K562 (cell line): Measurements from ENCODE around the gene MICALL2. TPM values are rescaled to one million over a fixed set of nuclear protein-coding genes. Genes with fewer than 3 reads are reported as not detected.

Experiments
- ATAC-seq: fragments of 200-7000 bp; cut with Tn5 transposase; 3 replicates; pipeline ENCODE4 v1.9.1; 2020; ENCODE audit warnings: moderate library complexity
- BruUV-seq: library from RNA; stranded (reverse); fragments of 400-500 nt; replicated peaks from 2 replicates; lab custom pipeline; 2021; lab: Mats Ljungman, UMichigan
- CTCF ChIA-PET: fragments of 300-600 bp; formaldehyde crosslinking; extraction: SDS; loops from one replicate; lab custom pipeline; 2021; ENCODE audit warnings: low intra/inter-chr PET ratio; lab: Yijun Ruan, JAX
- POLR2A ChIA-PET: fragments of 300-600, 350-650 bp; sonication (Branson Sonifier 250); formaldehyde crosslinking; extraction: SDS; loops from one replicate; lab custom pipeline; 2021; ENCODE audit warnings: antibody characterized with exemption, inconsistent platforms; lab: Yijun Ruan, JAX
- DNase-seq, 4 experiments: peaks; one replicate each; pipeline versions ENCODE4 v3.0.0 to v3.0.0-alpha.2; 2011 to 2018; ENCODE audit warnings: low spot score in 3 of 4, mixed read lengths in 3 of 4; ENCODE audit errors: extremely low read depth in 1 of 4
- FAIRE-seq: peaks from 2 replicates; lab custom pipeline; 2011; peaks lifted over from hg19 to GRCh38; lab: Jason Lieb, UNC
- H2AFZ ChIP-seq: 2 replicates; pipeline ENCODE4 v1.6.0; 2011; ENCODE audit warnings: low read depth, low read length, control low read depth, inconsistent platforms
- H3K27ac ChIP-seq: fragments of 200-600 bp; 3 replicates; pipeline ENCODE4 v1.8.0; 2011; ENCODE audit warnings: low read depth, mild to moderate bottlenecking, control low read depth, inconsistent platforms, low read length, moderate library complexity, mixed read lengths; ENCODE audit errors: extremely low read depth
- H3K27me3 ChIP-seq, 2 experiments: fragments of 300-600 bp in 1 of 2; 2 replicates in 1 of 2; 3 replicates in 1 of 2; pipeline versions ENCODE4 v1.6.0 to v1.8.0; 2011; ENCODE audit warnings: inconsistent platforms in 2 of 2, low read length in 2 of 2, mild to moderate bottlenecking in 1 of 2, mixed read lengths in 1 of 2, moderate library complexity in 1 of 2; ENCODE audit not compliant: control insufficient read depth in 2 of 2, insufficient read depth in 2 of 2
- H3K36me3 ChIP-seq: fragments of 300-600 bp; 3 replicates; pipeline ENCODE4 v1.8.0; 2011; ENCODE audit warnings: mild to moderate bottlenecking, low read length, inconsistent platforms; ENCODE audit not compliant: control insufficient read depth, insufficient read depth
- H3K4me1 ChIP-seq, 2 experiments: fragments of 200-600 bp in 1 of 2; replicated peaks in 1 of 2; 2 replicates in 1 of 2; 3 replicates in 1 of 2; pipeline versions ENCODE4 v1.5.1 to v1.8.0; 2011; ENCODE audit warnings: inconsistent platforms in 2 of 2, low read length in 2 of 2, mild to moderate bottlenecking in 1 of 2, mixed read lengths in 1 of 2, moderate library complexity in 1 of 2; ENCODE audit not compliant: control insufficient read depth in 2 of 2, insufficient read depth in 2 of 2
- H3K4me2 ChIP-seq: 2 replicates; pipeline ENCODE4 v1.6.1; 2011; ENCODE audit warnings: low read length, control low read depth, inconsistent platforms, mixed read lengths; ENCODE audit not compliant: insufficient read depth
- H3K4me3 ChIP-seq: fragments of 200-600 bp; sonication (generic), shearing (Covaris generic); 2 replicates; pipeline ENCODE4 v1.5.1; 2016; ENCODE audit warnings: control low read depth, inconsistent platforms
- H3K79me2 ChIP-seq: fragments of 200-600 bp; 3 replicates; pipeline ENCODE4 v1.8.0; 2011; ENCODE audit warnings: low read length, inconsistent platforms; ENCODE audit not compliant: control insufficient read depth, insufficient read depth
- H3K9ac ChIP-seq, 2 experiments: 2 replicates each; pipeline versions ENCODE4 v1.6.0 to v1.6.1; 2011; ENCODE audit warnings: low read depth in 2 of 2, low read length in 2 of 2, control low read depth in 1 of 2, inconsistent platforms in 1 of 2, mild to moderate bottlenecking in 1 of 2, mixed read lengths in 1 of 2; ENCODE audit not compliant: insufficient read depth in 1 of 2
- H3K9me1 ChIP-seq: one replicate; pipeline ENCODE4 v1.6.0; 2011; ENCODE audit warnings: inconsistent platforms, mild to moderate bottlenecking, low read length, moderate library complexity; ENCODE audit not compliant: control insufficient read depth, insufficient read depth
- H3K9me3 ChIP-seq: replicated peaks from 2 replicates; pipeline ENCODE4 v1.5.1; 2011; ENCODE audit warnings: low read depth, low read length, inconsistent platforms; ENCODE audit not compliant: control insufficient read depth, insufficient read depth
- H4K20me1 ChIP-seq: replicated peaks from 2 replicates; pipeline ENCODE4 v1.6.1; 2011; ENCODE audit warnings: low read length, inconsistent platforms, mixed read lengths; ENCODE audit not compliant: control insufficient read depth, insufficient read depth
- CBFB ChIP-seq: sonication (generic); formaldehyde crosslinking; IDR thresholded peaks from 2 replicates; pipeline ENCODE4 v1.4.0; 2020; ENCODE audit warnings: mild to moderate bottlenecking, missing genetic modification reagents
- CREBBP ChIP-seq: IDR thresholded peaks from one replicate; pipeline ENCODE4 v1.6.1; 2012; ENCODE audit warnings: low read depth, mild to moderate bottlenecking, control low read depth, inconsistent platforms, low read length
- DNMT1 ChIP-seq: fragments of 450-650 bp; IDR thresholded peaks from 2 replicates; pipeline ENCODE4 v1.6.1; 2016; ENCODE audit warnings: antibody characterized with exemption, mild to moderate bottlenecking
- FOXP4 ChIP-seq: sonication (generic); formaldehyde crosslinking; IDR thresholded peaks from 2 replicates; pipeline ENCODE4 v1.8.0; 2022; ENCODE audit warnings: mild to moderate bottlenecking, missing genetic modification reagents, borderline replicate concordance
- HCFC1 ChIP-seq: IDR thresholded peaks from 2 replicates; pipeline ENCODE4 v1.6.1; 2012; ENCODE audit warnings: low read depth, low read length, improper control_type of control experiment
- SMARCC2 ChIP-seq: fragments of 450-650 bp; IDR thresholded peaks from 2 replicates; pipeline ENCODE4 v1.6.1; 2017; ENCODE audit warnings: antibody characterized with exemption, moderate library complexity, mild to moderate bottlenecking, low read depth
- SPI1 ChIP-seq: IDR thresholded peaks from 2 replicates; pipeline ENCODE4 v1.6.1; 2011; ENCODE audit warnings: low read depth, low read length, control low read depth, borderline replicate concordance
- SRSF7 ChIP-seq: fragments of 200-400 bp; formaldehyde crosslinking; optimal IDR thresholded peaks from 2 replicates; pipeline ENCODE3; 2017; ENCODE audit warnings: mild to moderate bottlenecking, low read depth, low read length
- TFAM ChIP-seq: fragments of 250-450 bp; sonication (Bioruptor Pico); conservative IDR thresholded peaks from 2 replicates; pipeline ENCODE4 v1.5.0; 2021; ENCODE audit warnings: mild to moderate bottlenecking, moderate library complexity
- ZFP1 ChIP-seq: fragments of 450-650 bp; formaldehyde crosslinking; IDR thresholded peaks from 2 replicates; pipeline ENCODE4 v1.4.0; 2020; ENCODE audit warnings: mild to moderate bottlenecking, mixed read lengths
- ZNF347 ChIP-seq: fragments of 450-650 bp; formaldehyde crosslinking; IDR thresholded peaks from 2 replicates; pipeline ENCODE4 v1.4.0; 2020; ENCODE audit warnings: low read depth, mild to moderate bottlenecking, moderate library complexity
- ZNF445 ChIP-seq: fragments of 250-450 bp; sonication (Bioruptor Pico); IDR thresholded peaks from 2 replicates; pipeline ENCODE4 v1.4.0; 2020; ENCODE audit warnings: low read depth, mild to moderate bottlenecking, moderate library complexity
- ZNF76 ChIP-seq: fragments of 250-450 bp; sonication (Bioruptor Pico); IDR thresholded peaks from 2 replicates; pipeline ENCODE4 v1.4.0; 2020; ENCODE audit warnings: mild to moderate bottlenecking, moderate library complexity, borderline replicate concordance
- ZNF778 ChIP-seq: fragments of 450-650 bp; formaldehyde crosslinking; IDR thresholded peaks from 2 replicates; pipeline ENCODE4 v1.4.0; 2020; ENCODE audit warnings: mild to moderate bottlenecking, moderate library complexity
- ZNF830 ChIP-seq: fragments of 250-450 bp; sonication (Bioruptor Pico); IDR thresholded peaks from 2 replicates; pipeline ENCODE4 v1.5.0; 2021; ENCODE audit warnings: mild to moderate bottlenecking
- ZSCAN29 ChIP-seq: fragments of 450-650 bp; IDR thresholded peaks from 2 replicates; pipeline ENCODE4 v1.6.1; 2017
- WGBS: fragments of 100-300 bp; shearing (Covaris generic); methylation state at CpG from one replicate; pipeline ENCODE4 v1.1.6; 2016; ENCODE audit warnings: low coverage, mixed read lengths; ENCODE audit not compliant: insufficient coverage; ENCODE audit errors: missing lambda C conversion rate; 5-methylcytosine and 5-hydroxymethylcytosine counted together
- in situ Hi-C: fragments of 300-500 bp; cut with MboI; formaldehyde crosslinking; loops from 4 replicates; pipeline ENCODE4 v1.15.0; 2018; ENCODE audit warnings: inconsistent platforms, mixed read lengths
- intact Hi-C: fragments of 100-400 bp; cut with micrococcal nuclease; formaldehyde crosslinking; loops from 2 replicates; pipeline ENCODE4 v1.14.2; 2022
- polyA plus RNA-seq, 8 experiments: library from polyadenylated mRNA; depleted of rRNA in 4 of 8; stranded (reverse) in 5 of 8; unstranded in 3 of 8; fragments of >200 nt; fragmentation: Nextera tagmentation in 2 of 8; fragmentation: Illumina TruSeq in 1 of 8; extraction: Ambion mirVana in 2 of 8; extraction: Trizol in 1 of 8; gene quantifications; 2 replicates each; pipeline versions ENCODE4 v1.2.1 to v1.2.3, GENCODE V29; 2011 to 2014; ENCODE audit warnings: inconsistent platforms in 1 of 8, missing spikeins in 1 of 8
- total RNA-seq, 7 experiments: library from RNA; depleted of rRNA in 6 of 7; stranded (reverse); fragments of >200 nt in 6 of 7; fragmentation: Illumina TruSeq in 2 of 7; extraction: Trizol in 2 of 7; gene quantifications; 2 replicates each; pipeline versions ENCODE4 v1.2.1 to v1.2.3, GENCODE V29; 2011 to 2021; ENCODE audit warnings: low replicate concordance in 1 of 7

The MICALL2 gene
- total and polyA plus RNA-seq, 9 of the 15 experiments (the other 6 are each of a cell fraction or from before 2014, with no cell fraction given), result 1.8 to 103 (median 17.0) TPM

GRCh38 chr7:1493571-1493970 is 34.3 kb upstream of the MICALL2 start:
- 99% methylated on average over 25 of the region's 26 CpGs for WGBS
- peaks cover 85% of the 10 kb centered on the region; the same call in 2 of the 3 replicates for H3K36me3 ChIP-seq
- no peak overlapping the region for H3K4me2 ChIP-seq
- DNase-seq (no peak), FAIRE-seq (no peak), ATAC-seq (no peak)
- ChIA-PET CTCF (no interaction called here), POLR2A (interaction anchor here (0.5 to 1.2 kb wide), 4 partner anchors 22 to 1208 kb away, joined by 3 to 7 read pairs (median 3); no protein-coding TSS in a partner anchor)
- no peaks in the 10 kb centered on the region for H3K79me2 ChIP-seq
- in situ Hi-C loops (no loop called here), intact Hi-C loops (no loop called here)
- BruUV-seq, result no TSS peak
- H3K27ac ChIP-seq, result no peak overlapping the region
- H3K4me3 ChIP-seq, result no peak overlapping the region
- H4K20me1 ChIP-seq, result no peaks in the 10 kb centered on the region
- H3K9ac ChIP-seq, result no peak overlapping the region
- TF ChIP-seq CBFB (CRISPR knock-in tag), result no peak
- no peak for TF ChIP-seq ZSCAN29
- TF ChIP-seq SRSF7, result no peak
- no peak for TF ChIP-seq ZFP1 (CRISPR knock-in tag)
- TF ChIP-seq SPI1, result no peak
- TF ChIP-seq DNMT1, result no peak
- no peak for TF ChIP-seq SMARCC2
- peaks cover 0 to 7% of the 10 kb centered on the region in 2 experiments; a peak in 1 of 5 replicates for H3K4me1 ChIP-seq
- H3K9me1 ChIP-seq, result no peaks in the 10 kb centered on the region
- H2AFZ ChIP-seq, result no peak overlapping the region
- no peaks in the 10 kb centered on the region for H3K27me3 ChIP-seq
- no peaks in the 10 kb centered on the region for H3K9me3 ChIP-seq

GRCh38 chr7:1493129-1493528 is 33.9 kb upstream of the MICALL2 start:
- ATAC-seq (no peak), FAIRE-seq (no peak), DNase-seq (peak in 2 of 4 experiments; percentile 46 to 53)
- Histone ChIP-seq H3K4me3 (no peak overlapping the region), H3K79me2 (no peaks in the 10 kb centered on the region), H3K9me3 (no peaks in the 10 kb centered on the region), H3K4me1 (peaks cover 0 to 9% of the 10 kb centered on the region in 2 experiments; a peak in 1 of 5 replicates), H3K9ac (no peak overlapping the region), H3K27ac (no peak overlapping the region), H4K20me1 (no peaks in the 10 kb centered on the region), H3K27me3 (no peaks in the 10 kb centered on the region), H3K9me1 (no peaks in the 10 kb centered on the region), H3K36me3 (peaks cover 87% of the 10 kb centered on the region; the same call in 2 of the 3 replicates), H2AFZ (no peak overlapping the region), H3K4me2 (no peak overlapping the region)
- no TSS peak for BruUV-seq
- intact Hi-C loops, result no loop called here
- 95% methylated on average over 6 of the region's 20 CpGs for WGBS
- ChIA-PET POLR2A (interaction anchor here (0.6 to 1.2 kb wide), 3 partner anchors 22 to 428 kb away, joined by 3 to 7 read pairs (median 3); no protein-coding TSS in a partner anchor), CTCF (no interaction called here)
- in situ Hi-C loops, result no loop called here
- TF ChIP-seq ZNF778 (CRISPR knock-in tag) (no peak), ZNF347 (CRISPR knock-in tag) (no peak), CREBBP (no peak), ZNF830 (CRISPR knock-in tag) (no peak), FOXP4 (CRISPR knock-in tag) (no peak), ZNF76 (no peak), ZNF445 (CRISPR knock-in tag) (no peak), HCFC1 (no peak), TFAM (CRISPR knock-in tag) (no peak)
